C4-2B (cell line): Measurements from ENCODE around the gene MAP7D2.

Source experiments
- ZFX ChIP-seq: fragments of 450-650 bp; IDR thresholded peaks from 2 replicates; pipeline ENCODE4 v1.6.1; 2017
- TF ChIP-seq, protein P1 (sequence below): fragments of 450-650 bp; conservative IDR thresholded peaks from 2 replicates; pipeline ENCODE4 v1.5.1; 2017; ENCODE audit warnings: mild to moderate bottlenecking

GRCh38 chrX:20116087-20116576 is 575 bp downstream of the MAP7D2 start:
- TF ChIP-seq, protein P1, sequence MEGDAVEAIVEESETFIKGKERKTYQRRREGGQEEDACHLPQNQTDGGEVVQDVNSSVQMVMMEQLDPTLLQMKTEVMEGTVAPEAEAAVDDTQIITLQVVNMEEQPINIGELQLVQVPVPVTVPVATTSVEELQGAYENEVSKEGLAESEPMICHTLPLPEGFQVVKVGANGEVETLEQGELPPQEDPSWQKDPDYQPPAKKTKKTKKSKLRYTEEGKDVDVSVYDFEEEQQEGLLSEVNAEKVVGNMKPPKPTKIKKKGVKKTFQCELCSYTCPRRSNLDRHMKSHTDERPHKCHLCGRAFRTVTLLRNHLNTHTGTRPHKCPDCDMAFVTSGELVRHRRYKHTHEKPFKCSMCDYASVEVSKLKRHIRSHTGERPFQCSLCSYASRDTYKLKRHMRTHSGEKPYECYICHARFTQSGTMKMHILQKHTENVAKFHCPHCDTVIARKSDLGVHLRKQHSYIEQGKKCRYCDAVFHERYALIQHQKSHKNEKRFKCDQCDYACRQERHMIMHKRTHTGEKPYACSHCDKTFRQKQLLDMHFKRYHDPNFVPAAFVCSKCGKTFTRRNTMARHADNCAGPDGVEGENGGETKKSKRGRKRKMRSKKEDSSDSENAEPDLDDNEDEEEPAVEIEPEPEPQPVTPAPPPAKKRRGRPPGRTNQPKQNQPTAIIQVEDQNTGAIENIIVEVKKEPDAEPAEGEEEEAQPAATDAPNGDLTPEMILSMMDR: no peak
- TF ChIP-seq ZFX: no peak
